Activated CD4-positive, CD25-positive, alpha-beta regulatory T cell treated with anti-CD3 and anti-CD28 coated beads, Interleukin-2, amount 50 U/mL, for 16 hours (primary cell): ENCODE data around the gene GNS.

Experiments
- DNase-seq: peaks from one replicate; pipeline ENCODE4 v3.0.0-alpha.2; 2020; ENCODE audit warnings: low read depth, low spot score

Gene GNS

DNA sequence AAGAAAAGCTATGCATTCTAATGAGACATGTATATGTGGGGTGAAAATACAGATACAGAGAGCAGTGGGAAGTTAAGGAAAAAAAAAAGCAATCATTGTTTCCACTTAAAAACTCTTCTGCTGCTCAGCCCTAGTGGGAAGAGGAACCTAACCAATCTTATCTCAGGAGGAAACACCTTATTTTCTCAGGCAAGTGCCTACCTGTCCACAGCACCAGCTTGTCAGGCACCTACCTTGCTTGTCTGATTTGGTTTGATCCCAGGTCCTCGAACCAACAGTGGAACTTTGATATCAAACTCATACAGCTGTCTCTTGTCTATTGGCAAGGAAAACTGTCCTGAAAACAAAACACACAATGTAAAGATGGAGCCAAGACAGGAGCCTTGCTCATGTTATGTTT, 22.4 kb downstream of the GNS start:
- no peak for DNase-seq

DNA sequence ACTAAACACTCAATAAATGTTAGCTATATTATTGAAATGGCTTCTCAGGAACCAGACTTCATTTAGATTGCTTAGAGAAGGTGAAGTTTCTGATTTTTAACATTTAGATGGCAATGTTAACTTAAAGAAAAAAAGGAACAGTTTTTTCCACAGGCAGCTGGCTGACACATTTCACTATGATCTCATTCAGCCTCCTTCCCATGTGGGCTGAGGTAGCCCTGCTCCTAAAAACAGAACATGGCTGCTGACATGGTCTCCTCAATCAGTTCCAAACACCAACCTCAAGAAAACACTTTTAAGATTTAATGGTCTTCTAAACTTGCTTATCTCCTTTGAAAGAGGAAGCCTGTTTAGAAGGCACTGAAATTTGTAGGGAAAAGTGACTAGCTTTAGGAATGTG, 23.8 kb downstream of the GNS start:
- no peak for DNase-seq

DNA sequence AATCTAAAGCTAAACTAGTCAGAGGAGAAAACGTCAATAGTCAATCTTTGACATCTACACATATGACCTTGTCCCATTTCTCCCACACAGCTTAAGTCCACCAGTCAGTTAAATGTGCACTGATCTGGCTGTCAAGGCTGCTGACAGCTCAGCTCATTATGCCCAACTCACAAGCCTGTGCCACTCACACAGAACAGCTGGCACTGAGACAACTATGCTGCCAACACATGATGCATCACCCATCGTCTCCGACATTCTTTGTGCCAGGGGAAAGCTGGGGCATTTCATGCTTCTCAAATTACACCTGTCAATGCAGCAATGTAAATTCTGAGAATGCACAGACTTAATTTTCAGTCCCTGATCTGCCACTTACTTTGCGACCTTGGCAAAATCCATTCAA, 25.3 kb downstream of the GNS start:
- no peak for DNase-seq

DNA sequence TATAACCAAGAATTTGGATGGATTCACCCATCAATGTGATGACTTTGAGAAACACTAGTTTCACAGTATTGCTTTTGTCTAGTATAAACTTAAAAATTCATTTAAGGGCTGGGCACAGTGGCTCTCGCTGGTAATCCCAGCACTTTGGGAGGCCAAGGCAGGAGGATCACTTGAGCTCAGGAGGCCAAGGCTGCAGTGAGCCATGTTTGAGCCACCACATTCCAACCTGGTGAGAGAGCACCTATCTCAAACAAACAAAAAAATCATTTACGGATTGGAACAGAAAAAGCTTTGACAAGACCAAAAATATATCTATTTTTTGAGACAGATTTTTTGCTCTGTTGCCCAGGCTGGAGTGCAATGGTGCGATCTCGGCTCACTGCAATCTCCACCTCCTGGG, 27.5 kb downstream of the GNS start:
- no peak for DNase-seq

DNA sequence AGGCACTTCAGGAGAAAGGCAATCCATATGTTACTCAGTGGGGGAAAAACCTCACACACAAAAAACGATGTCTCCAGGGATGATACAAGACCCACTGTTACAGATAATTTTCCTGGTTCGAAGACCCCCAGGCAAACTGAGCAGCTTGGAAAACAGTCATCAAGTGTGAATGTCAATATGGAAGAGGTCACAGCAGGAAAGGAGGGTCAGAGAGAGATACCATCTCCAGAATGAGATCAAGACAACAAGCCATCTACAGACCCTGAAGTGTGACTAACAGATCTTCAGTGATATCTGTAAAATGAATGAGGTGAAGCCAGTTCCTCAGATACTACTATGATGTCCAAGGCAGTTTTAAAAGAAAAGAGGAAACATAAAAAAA, 28.6 kb downstream of the GNS start:
- no peak for DNase-seq

DNA sequence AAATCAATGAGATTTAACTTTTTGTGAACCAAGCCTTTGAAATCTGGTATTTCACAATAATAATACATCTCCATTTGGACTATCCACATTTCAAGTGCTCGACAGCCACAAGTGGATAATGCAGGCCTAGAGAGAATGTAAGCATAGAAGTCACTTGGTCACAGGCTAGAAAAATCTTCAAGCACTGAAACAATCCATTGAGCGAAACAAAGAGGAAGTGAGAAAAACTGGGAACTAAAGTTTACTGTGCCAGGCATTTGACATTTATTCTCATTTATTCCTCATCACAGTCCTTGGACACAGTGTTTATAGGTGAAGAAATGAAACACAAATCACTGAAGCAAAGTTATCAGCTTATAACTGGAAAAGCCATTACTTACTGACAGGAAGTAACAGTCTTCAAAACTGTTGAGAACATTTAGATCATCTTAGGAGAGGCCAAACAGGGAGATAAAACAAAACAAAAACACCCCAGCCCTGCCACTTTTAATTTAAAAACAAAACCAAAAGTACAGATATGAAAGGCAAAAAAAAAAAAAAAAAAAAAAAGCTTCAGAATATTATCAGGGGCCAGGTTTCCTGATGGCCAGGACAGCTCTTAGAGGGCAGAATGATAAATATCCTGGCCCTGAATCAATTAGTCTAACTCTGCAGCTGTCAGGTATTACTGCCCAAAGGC, 29.2 kb downstream of the GNS start:
- DNase-seq = no peak

DNA sequence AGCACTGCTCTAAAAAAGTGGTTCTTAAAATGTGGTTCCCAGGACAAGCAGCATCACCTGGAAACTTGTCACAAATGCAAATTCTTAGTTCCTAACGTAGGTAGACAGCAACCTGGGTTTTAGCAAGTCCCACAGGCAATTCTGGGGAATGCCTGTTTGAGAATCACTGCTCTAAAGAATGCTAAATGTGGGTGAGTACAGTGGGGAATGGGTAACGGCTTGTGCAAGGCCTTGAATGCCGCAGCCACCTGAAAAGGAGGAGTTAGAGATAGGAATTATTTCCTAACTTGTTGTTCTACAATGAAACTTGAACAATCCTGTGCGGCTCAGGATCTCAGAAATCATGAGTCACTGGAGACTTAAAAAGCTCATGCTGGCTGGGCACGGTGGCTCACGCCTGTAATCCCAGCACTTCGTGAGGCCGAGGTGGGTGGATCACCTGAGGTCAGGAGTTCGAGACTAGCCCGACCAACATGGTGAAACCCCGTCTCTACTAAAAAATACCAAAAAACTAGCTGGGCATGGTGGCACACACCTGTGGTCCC, 34.9 kb downstream of the GNS start:
- DNase-seq = no peak

DNA sequence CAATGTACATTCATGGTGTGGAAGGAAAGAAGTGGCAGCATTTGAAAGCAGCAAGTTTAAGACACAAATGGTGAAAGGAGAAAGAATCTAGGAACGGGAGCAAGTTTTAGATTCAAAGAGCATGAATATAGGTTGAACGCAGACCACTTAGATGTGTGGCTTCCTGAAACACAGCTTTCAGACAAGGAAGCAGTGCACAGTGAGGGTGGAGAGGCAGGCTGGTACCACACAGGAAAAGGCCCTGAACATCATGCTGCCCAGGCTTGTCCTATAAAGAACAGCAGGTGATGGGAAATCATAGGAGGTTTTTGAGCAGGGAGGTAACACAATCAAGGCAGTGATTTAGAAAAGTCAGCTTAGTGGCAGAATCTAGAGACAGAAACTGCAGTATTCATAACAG, 35.6 kb downstream of the GNS start:
- no peak for DNase-seq

DNA sequence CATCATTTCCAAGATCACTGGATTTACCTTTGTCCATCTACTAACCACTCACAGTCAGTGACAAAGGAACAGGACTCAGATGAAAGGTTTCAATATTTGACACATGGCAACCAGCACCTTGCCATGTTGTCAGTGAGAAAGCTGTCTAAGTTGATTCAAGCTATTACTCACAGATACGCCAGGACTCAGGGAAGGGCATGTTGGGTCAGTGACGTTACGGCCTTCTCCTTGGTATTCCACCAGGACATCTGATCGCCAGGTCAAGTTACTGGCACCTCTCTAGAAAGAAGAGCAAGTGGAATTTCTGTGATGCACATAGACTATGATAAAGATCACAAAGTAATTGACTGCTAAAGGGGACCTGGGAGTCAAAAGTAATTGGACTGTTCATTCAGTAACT, 36.4 kb downstream of the GNS start:
- DNase-seq = no peak

DNA sequence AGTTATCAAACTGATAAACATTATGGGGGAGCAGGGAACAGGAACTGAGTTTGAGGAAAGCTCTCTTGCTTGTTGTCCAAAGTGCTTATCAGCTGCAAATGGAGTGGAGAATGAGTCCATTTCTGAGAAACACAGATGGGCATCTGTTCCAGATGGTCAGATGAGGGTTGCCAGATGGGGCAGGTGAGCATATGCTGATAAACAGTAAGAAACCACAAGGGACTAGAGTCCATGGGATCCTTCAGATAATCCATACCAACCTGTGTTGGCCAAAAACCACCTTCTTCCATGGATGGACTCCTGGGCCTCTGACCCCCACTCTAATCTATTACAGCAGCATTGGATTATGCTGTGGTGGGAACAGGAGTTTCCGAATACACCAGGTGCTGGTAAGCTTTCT, 38.3 kb downstream of the GNS start:
- no peak for DNase-seq

DNA sequence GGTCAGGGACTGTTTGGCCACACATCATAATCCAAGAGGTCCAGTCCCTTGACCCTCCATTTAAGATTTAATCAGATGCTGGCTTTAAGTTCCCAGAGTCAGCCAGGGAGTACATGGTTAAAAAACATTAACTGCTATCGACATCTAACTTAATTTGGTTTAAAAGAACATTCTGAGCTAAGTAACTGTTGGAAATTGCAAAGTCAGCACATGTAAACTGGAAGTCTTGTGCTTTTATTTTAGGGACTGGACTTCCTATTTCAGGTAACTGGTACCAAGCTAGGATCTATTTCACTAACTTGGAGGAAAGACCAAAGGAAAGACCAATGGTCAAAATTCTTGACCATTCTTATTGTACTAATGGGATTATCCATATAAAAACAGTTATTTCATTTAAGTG, 40.6 kb downstream of the GNS start:
- no peak for DNase-seq

DNA sequence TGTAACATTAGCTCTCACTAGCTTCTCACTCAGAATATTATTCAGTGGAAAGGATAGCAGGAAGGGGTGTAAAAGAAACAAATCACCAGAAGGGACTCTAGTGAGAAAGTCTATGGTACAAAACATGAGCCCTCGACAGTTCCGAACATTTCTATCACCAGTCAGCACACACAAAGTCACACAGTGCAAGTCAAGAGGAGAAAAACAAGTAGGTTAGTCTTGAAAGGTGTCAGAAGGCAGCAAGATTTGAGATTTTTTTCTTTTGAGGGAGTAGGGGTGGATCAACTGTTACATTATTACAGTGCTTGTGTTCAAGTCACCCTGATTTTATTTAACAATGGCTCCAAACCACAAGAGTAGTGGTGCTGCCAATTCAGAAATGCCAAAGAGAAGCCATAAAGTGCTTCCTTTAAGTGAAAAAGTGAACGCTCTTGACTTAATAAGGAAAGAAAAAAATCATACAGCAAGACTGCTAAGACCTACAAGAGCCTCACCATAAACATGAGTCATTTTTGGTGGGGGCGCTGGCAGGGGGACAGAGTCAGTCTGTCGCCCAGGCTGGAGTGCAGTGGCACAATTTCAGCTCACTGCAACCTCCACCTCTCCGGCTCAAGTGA, 42.3 kb downstream of the GNS start:
- no peak for DNase-seq

DNA sequence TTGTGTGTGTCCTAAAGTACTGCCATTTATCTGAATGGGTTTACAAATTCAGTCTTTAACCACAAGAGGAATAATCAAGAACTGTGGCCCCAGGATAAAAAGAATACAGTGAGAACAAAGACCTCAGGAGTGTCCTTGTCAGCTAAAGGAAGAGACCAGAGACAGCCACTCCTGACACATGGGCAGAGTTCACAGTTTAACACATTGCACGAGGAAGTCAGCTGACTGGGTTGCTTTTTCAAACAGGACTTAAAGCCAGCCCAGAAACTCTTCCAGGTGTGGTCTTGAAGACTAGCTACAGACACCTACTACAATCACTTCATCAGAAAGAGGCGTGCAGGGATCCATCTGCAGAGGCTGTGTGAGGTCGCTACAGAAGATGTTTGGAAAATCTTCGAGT, 42.8 kb downstream of the GNS start:
- DNase-seq = no peak

DNA sequence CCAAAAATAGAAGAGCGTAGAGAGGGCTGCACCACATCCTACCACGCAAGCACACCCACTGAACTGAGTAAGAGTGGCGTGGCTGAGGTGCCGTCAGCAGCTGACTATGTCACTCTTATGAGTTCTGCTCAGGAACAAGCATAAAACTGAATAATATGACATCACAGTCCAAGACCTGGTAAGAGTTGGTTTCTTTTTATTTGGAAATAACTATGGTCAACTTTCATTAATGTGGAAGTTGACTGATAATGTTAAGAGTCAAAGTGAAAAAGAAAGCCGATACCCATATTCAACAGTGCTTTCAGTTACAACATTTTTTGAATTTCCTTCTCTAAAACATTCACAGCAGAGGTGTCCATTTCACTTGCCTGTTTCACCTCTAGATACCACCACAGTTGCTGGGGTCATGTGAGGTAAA, 44.6 kb downstream of the GNS start:
- no peak for DNase-seq

DNA sequence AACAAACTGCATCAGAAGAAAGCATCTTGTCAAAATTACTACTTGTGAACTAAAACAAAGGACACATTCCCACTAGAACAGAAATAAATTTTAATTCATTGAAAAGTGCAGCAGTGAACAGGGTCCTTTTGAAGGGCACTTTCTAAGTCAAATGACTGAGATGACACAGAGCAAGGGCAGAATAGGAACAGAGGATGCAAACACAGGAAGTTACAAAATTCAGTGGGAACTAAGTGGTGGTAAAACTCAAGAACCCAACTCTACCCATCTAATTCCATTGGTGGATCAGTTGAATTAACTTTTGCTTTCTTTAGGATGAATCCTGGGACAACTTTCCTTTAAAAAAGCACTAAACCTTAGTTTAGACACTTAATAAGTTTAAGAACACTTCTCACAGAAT, 45.8 kb downstream of the GNS start:
- DNase-seq = no peak

DNA sequence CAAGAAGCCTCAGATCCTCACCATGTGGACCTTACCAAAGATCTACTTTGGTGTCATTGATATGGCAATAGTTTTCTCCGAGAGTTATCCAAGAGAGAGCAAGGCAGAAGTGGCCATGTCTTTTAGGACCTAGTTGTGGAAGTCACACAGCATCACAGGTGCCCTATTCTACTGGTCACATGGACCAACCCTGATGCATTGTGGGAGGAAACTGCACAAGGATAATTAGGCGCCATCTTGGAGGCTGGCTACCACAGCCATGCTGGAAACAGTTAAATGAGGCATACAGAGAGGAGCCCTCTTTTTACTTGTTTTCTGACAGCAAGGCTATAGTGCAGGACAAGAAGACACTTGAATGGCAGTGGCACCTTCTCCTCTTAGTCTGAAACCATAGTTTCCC, 49.8 kb downstream of the GNS start:
- DNase-seq = no peak

DNA sequence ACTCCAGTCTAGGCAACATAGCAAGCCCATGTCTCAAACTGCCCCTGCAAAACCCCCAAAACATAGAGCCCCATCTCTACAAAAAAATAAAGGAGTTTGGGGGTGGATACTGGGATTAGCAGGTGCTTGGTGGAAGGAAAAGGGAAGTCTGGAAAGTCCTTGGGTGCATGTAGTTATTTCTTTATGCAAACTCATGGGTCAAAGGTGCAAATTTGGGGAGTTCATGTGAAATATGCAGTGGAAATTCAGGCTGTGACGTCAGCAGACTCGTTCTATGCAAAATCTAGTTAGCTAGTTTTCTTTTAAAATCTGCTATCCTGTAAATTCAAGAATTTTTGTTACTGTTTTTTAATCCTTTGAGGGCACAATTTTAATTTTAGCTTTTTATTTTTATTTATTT, 51.3 kb downstream of the GNS start:
- no peak for DNase-seq

DNA sequence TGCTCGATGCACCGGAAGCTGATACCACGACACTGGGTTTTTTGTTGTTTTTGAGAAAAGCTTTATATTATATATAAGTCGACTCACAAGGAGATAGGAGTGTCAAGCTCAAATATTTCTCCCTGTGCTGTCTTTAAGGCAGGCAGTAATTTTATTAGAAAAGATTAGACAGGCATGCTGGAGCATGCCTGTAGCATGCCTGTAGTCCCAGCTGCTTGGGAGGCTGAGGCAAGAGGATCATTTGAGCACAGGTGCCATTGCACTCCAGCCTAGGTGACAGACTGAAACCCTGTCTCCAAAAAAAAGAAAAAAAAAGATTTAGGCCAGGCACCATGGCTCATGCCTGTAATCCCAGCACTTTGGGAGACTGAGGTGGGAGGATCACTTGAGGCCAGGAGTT, 51.8 kb downstream of the GNS start:
- no peak for DNase-seq

DNA sequence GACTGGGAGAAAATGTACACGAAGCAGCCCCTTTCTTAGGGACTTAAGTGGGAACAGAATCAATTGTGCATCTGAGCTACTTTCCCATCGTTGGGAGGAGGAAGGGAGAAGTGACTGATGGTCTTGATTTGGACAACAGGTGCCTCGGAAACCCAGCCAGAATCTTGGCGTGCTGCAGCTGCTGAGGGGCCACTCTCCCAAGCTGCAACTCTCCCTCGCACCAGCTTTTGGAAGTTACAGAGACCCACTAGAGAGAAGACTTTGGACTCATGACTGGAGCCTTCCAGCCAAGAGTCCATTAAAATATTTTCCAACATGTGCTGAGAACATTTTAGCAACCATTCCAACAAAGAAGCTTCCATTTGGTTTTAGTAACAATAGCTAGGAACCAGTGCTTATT, 52.3 kb downstream of the GNS start:
- DNase-seq = no peak

DNA sequence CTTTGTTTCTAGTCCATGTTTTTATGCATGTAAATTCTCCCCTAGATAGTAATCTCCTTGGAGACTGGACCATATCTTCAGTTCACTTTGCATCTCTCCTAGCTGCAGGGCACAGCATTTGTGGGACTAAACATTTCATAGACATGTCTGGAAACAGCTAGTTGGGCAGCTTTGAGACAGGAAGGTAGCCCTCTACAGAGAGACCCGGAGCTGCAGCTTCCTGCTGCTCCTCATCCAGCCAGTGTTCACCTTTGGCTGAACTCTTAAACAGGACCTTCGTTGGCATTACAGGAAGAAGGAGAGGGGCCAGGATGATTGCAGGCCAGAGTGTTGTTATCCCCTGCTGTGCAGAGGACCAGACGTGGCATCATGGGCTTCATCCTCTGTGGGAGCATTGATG, 52.9 kb downstream of the GNS start:
- DNase-seq = no peak

DNA sequence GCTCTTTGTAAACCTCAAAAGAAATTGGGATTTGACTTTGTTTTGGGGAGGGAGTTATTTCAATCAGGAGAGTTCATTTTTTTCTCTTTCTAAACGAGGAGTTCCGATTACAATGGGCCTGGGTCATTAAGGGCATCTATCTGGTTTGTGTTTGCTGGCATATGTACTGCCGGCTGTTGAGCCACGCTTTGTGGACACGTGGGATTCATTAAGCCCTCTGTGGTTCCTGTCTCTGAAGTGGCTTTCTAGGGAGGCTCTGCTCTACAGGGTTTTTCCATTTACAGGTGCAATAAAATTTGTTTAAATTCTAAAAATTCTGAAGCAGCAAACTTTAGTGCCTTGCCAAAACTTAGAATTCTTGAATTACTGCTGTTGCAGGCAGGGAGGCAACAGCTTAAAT, 57.9 kb downstream of the GNS start:
- no peak for DNase-seq

DNA sequence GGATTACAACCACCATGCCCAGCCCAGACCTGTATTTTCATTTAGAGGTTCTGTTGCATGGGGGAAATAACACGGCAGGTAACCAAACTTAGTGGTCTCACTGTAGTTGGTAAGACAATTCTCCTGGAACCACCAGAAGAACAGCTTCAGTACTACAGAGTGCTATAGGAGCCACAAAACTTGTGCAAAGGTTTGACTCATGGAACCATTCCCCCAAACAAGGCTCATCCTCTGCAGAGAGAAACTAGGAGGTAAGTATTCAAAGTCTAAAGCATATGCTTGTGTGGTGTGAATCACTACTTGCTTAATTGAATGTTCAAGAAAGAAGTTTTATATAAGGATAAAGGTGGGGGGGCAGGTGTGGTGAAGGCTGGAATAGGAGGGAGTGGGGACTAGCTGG, 58.7 kb downstream of the GNS start:
- no peak for DNase-seq

DNA sequence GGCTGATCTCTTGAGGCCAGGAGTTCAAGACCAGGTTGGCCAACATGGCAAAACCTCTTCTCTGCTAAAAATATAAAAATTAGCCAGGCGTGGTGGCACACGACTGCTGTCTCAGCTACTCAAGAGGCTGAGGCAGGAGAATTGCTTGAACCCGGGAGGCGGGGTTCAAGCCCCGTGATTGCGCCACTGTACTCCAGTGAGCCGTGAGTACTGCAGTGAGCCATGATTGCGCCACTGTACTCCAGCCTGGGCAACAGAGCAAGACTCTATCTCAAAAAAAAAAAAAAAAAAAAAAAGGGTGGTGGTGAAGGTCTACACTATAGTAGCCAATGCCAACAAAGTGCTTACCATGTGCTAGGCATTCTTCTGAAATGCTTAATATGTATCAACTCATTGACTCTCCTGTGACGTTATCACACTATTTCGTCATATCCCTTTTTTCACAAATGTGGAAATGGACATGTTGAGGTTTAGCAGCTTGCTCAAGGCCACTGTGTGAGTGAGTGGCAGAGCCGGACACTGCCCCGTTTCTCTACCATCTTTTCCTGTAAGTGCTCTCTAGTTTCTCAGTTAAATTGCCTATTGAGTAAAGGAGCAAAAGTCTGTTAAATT, 59.6 kb downstream of the GNS start:
- no peak for DNase-seq
